ENCODE results near the gene CCKAR.

DNA sequence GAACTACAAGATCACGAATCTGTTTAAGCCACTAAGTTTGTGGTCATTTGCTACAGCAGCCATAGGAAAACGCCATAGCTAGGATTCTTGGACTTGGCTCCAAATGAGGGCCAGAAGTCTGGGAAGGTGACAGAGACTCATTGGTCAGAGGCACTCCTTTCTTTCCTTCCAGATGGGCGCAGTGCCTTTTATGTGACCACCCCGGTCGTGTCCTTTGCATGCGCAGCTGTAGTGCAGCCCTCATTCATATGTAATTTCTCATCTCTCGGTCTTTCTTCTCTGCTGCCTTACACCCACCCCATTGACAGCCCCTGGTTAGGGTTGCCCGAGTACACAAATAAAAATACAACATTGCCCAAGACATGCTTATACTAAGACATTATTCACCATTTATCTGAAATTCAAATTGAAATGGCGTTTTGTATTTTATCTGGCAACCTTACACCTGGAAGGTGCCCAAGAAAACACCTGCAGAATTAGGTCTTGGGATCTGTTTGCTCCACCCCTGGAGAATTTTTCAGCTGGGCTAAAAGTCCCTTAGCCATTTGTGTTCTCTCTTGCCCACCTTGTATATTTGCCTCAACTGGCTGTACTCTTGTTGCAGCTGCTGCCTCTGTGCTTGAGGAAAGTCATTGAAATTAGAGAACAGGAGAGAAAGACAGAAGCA lies 21.9 kb downstream of the CCKAR start:
- no peak for TF ChIP-seq EP300 (IDR thresholded peaks at IDR 0.05; ENCODE audit: low read depth)
- TF ChIP-seq, protein P1, sequence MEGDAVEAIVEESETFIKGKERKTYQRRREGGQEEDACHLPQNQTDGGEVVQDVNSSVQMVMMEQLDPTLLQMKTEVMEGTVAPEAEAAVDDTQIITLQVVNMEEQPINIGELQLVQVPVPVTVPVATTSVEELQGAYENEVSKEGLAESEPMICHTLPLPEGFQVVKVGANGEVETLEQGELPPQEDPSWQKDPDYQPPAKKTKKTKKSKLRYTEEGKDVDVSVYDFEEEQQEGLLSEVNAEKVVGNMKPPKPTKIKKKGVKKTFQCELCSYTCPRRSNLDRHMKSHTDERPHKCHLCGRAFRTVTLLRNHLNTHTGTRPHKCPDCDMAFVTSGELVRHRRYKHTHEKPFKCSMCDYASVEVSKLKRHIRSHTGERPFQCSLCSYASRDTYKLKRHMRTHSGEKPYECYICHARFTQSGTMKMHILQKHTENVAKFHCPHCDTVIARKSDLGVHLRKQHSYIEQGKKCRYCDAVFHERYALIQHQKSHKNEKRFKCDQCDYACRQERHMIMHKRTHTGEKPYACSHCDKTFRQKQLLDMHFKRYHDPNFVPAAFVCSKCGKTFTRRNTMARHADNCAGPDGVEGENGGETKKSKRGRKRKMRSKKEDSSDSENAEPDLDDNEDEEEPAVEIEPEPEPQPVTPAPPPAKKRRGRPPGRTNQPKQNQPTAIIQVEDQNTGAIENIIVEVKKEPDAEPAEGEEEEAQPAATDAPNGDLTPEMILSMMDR (IDR thresholded peaks at IDR 0.05), result no peak

Measured in transverse colon (tissue), 3 donors.